H1 (cell line): ENCODE results near the gene ADIPOR2.

Experiments used
- EP300 ChIP-seq, 2 experiments: IDR thresholded peaks; 1 replicate in 1 of 2; 2 replicates in 1 of 2; pipeline ENCODE4 v1.6.1; 2011 to 2012; ENCODE audit warnings: low read depth in 2 of 2, low read length in 2 of 2, mild to moderate bottlenecking in 2 of 2, borderline replicate concordance in 1 of 2, inconsistent platforms in 1 of 2, moderate library complexity in 1 of 2
- JUN ChIP-seq: IDR thresholded peaks from 2 replicates; pipeline ENCODE4 v1.6.1; 2011; ENCODE audit warnings: low read depth, mild to moderate bottlenecking, improper control_type of control experiment, low read length
- KDM5A ChIP-seq: fragments of 200-600 bp; IDR thresholded peaks from 2 replicates; pipeline ENCODE4 v1.7.1; 2012; ENCODE audit warnings: mild to moderate bottlenecking, low read length, inconsistent platforms, mixed read lengths
- NRF1 ChIP-seq: IDR thresholded peaks from 2 replicates; pipeline ENCODE4 v1.6.1; 2011; ENCODE audit warnings: mild to moderate bottlenecking, low read depth, low read length, improper control_type of control experiment
- POLR2A ChIP-seq, 2 experiments: IDR thresholded peaks; 1 replicate in 1 of 2; 2 replicates in 1 of 2; pipeline ENCODE4 v1.6.1; 2011; ENCODE audit warnings: low read depth in 2 of 2, low read length in 2 of 2, mild to moderate bottlenecking in 2 of 2; ENCODE audit errors: control extremely low read depth in 1 of 2
- SIN3A ChIP-seq, 2 experiments: IDR thresholded peaks in 1 of 2; conservative IDR thresholded peaks in 1 of 2; 2 replicates each; pipeline ENCODE4 v1.6.1; 2011 to 2012; ENCODE audit warnings: low read length in 2 of 2, improper control_type of control experiment in 1 of 2, low read depth in 1 of 2, mild to moderate bottlenecking in 1 of 2
- YY1 ChIP-seq: IDR thresholded peaks from 2 replicates; pipeline ENCODE4 v1.6.1; 2011; ENCODE audit warnings: low read depth, mild to moderate bottlenecking, low read length
- TF ChIP-seq, protein P1 (sequence below), 3 experiments: IDR thresholded peaks; 1 replicate in 2 of 3; 2 replicates in 1 of 3; pipeline versions ENCODE4 v1.5.1 to v1.6.1; 2011; ENCODE audit warnings: low read length in 3 of 3, mild to moderate bottlenecking in 3 of 3, inconsistent platforms in 2 of 3, low read depth in 1 of 3, moderate library complexity in 1 of 3; ENCODE audit not compliant: insufficient read depth in 1 of 3; ENCODE audit errors: control extremely low read depth in 1 of 3
- TF ChIP-seq, protein P2 (sequence below): IDR thresholded peaks from 2 replicates; pipeline ENCODE4 v1.6.1; 2011; ENCODE audit warnings: low read length, improper control_type of control experiment
- TF ChIP-seq, protein P3 (sequence below): IDR thresholded peaks from 2 replicates; pipeline ENCODE4 v1.6.1; 2012; ENCODE audit warnings: low read length, inconsistent platforms
- TF ChIP-seq, protein P4 (sequence below): IDR thresholded peaks from 2 replicates; pipeline ENCODE4 v1.6.1; 2011; ENCODE audit warnings: low read depth, mild to moderate bottlenecking, low read length; ENCODE audit not compliant: insufficient read depth

DNA sequence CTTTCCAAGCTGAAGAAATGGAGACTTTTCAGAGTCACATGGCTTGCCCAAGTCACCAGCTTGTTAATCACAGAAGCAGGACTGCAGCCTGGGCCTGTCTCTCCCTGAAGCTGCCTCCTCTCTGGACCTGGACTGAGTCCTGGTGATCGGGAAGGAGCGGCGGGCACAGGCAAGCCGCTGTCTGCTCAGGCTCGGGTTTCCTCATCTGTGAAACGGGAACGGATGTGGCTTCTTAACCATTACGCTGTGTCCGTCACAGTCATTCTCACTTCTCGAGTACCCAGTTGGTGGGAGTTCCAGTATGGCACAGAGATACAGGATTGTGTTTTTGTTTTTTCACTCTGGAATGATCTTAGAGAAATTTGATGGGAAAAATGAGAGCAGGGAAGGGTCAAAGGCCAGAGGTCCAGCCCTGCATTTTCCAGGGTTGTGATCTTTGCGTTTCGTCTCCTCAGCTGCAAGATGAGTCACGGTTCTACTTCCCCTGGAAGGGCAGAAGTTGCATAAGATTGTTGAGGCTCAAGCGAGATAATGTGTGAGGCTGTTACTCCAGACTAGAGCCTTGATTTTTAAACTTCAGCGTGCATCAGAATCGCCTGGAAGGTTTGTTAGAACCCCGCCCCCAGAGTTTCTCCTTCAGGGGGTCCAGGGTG, 121.9 kb downstream of the ADIPOR2 start:
- no peak for TF ChIP-seq KDM5A
- no peak for TF ChIP-seq JUN
- TF ChIP-seq EP300 (IDR thresholded peaks at IDR 0.05; ENCODE audit: borderline replicate concordance in 1 of 2, low read depth in 2 of 2, low read length in 2 of 2): no peak
- TF ChIP-seq, protein P1, sequence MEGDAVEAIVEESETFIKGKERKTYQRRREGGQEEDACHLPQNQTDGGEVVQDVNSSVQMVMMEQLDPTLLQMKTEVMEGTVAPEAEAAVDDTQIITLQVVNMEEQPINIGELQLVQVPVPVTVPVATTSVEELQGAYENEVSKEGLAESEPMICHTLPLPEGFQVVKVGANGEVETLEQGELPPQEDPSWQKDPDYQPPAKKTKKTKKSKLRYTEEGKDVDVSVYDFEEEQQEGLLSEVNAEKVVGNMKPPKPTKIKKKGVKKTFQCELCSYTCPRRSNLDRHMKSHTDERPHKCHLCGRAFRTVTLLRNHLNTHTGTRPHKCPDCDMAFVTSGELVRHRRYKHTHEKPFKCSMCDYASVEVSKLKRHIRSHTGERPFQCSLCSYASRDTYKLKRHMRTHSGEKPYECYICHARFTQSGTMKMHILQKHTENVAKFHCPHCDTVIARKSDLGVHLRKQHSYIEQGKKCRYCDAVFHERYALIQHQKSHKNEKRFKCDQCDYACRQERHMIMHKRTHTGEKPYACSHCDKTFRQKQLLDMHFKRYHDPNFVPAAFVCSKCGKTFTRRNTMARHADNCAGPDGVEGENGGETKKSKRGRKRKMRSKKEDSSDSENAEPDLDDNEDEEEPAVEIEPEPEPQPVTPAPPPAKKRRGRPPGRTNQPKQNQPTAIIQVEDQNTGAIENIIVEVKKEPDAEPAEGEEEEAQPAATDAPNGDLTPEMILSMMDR (IDR thresholded peaks at IDR 0.05; ENCODE audit: control extremely low read depth in 1 of 3, insufficient read depth in 1 of 3, low read depth in 1 of 3, low read length in 3 of 3): no peak
- TF ChIP-seq, protein P2, sequence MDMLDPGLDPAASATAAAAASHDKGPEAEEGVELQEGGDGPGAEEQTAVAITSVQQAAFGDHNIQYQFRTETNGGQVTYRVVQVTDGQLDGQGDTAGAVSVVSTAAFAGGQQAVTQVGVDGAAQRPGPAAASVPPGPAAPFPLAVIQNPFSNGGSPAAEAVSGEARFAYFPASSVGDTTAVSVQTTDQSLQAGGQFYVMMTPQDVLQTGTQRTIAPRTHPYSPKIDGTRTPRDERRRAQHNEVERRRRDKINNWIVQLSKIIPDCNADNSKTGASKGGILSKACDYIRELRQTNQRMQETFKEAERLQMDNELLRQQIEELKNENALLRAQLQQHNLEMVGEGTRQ: no peak
- TF ChIP-seq POLR2A (IDR thresholded peaks at IDR 0.05; ENCODE audit: control extremely low read depth in 1 of 2, low read depth in 2 of 2, low read length in 2 of 2): no peak
- TF ChIP-seq YY1: no peak
- no peak for TF ChIP-seq NRF1
- TF ChIP-seq, protein P3, sequence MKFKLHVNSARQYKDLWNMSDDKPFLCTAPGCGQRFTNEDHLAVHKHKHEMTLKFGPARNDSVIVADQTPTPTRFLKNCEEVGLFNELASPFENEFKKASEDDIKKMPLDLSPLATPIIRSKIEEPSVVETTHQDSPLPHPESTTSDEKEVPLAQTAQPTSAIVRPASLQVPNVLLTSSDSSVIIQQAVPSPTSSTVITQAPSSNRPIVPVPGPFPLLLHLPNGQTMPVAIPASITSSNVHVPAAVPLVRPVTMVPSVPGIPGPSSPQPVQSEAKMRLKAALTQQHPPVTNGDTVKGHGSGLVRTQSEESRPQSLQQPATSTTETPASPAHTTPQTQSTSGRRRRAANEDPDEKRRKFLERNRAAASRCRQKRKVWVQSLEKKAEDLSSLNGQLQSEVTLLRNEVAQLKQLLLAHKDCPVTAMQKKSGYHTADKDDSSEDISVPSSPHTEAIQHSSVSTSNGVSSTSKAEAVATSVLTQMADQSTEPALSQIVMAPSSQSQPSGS: no peak
- TF ChIP-seq SIN3A (conservative IDR thresholded peaks at IDR 0.05 in 1 of 2, IDR thresholded peaks at IDR 0.05 in 1 of 2; ENCODE audit: low read depth in 1 of 2, low read length in 2 of 2): no peak
- TF ChIP-seq, protein P4, sequence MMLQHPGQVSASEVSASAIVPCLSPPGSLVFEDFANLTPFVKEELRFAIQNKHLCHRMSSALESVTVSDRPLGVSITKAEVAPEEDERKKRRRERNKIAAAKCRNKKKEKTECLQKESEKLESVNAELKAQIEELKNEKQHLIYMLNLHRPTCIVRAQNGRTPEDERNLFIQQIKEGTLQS: no peak
